ENCODE measurements around the gene FEM1B. TPM values are rescaled to one million over a fixed set of nuclear protein-coding genes. Genes with fewer than 3 reads are reported as not detected.

The FEM1B gene
- total and polyA plus RNA-seq, 3 donors from 2014 or later: 65.8 to 122 (median 86.3) TPM

DNA sequence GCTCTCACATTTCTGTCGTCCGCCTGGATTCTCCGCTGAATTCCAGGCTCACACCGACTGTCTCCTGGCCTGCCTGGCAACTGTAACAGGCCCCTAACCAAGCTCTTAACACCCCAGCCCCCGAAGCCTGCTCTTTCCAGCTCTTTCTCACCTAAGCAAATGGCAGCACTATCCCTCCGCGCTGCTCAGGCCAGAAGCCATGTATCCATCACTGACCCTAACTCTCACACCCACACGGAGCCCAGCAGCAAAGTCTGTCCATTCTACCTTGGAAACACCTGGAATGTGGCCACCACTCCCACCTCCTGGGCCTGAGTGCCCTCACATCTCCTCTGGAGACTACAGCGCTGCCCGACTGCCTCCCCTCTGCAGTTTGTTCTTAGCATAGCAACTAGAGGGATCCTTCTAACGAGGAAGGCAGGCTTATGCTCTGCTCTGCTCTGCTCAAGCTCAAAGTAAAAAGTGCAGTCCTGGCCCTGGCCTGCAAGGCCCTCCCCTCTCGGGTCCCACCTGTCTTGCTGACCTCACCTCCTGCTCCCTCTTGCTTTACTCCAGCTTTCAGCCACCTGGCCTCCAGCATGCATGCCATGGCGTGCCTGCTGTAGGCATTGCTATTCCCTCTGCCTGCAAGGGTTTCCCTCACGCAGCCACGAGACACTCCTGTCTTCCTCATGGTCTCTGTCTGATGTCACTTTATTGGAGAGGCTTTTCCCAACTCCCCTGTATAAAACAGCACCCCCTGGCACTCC, 27.2 kb downstream of the FEM1B start:
- peak; percentile 16 for DNase-seq

DNA sequence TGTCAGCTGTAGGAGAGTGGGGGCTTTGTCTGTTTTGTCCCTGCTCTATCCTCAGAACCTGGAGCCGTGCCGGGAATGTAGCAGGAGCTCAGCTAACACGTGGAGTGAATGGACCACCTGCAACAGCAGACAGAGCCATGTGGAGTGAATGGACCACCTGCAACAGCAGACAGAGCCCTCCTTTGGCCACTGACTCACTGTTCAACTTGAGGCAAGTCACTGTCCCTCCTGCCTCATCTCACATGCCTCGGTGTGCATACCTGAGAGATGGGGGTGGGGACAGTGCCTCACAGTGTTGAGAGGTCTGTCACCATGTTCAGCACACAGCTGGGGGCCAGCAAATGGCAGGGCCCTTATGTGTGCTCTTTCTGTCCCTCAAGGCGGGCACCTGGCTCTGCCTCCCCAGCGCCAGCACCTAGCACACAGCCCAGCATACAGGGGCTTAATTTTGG, 27.9 kb downstream of the FEM1B start:
- Histone ChIP-seq H3K27me3 (no peaks in the 10 kb centered on the region), H3K9me3 (no peaks in the 10 kb centered on the region), H3K36me3 (ENCODE audit: low read depth, missing control alignments) (no peaks in the 10 kb centered on the region), H3K4me1 (peaks cover 3% of the 10 kb centered on the region), H3K4me3 (no peak overlapping the region), H3K27ac (no peak overlapping the region)
- no peak for TF ChIP-seq POLR2A (IDR thresholded peaks at IDR 0.05)
- TF ChIP-seq, protein P1, sequence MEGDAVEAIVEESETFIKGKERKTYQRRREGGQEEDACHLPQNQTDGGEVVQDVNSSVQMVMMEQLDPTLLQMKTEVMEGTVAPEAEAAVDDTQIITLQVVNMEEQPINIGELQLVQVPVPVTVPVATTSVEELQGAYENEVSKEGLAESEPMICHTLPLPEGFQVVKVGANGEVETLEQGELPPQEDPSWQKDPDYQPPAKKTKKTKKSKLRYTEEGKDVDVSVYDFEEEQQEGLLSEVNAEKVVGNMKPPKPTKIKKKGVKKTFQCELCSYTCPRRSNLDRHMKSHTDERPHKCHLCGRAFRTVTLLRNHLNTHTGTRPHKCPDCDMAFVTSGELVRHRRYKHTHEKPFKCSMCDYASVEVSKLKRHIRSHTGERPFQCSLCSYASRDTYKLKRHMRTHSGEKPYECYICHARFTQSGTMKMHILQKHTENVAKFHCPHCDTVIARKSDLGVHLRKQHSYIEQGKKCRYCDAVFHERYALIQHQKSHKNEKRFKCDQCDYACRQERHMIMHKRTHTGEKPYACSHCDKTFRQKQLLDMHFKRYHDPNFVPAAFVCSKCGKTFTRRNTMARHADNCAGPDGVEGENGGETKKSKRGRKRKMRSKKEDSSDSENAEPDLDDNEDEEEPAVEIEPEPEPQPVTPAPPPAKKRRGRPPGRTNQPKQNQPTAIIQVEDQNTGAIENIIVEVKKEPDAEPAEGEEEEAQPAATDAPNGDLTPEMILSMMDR (IDR thresholded peaks at IDR 0.05): no peak
- peak; percentile 8 for DNase-seq
- intact Hi-C loops (cut with DNase I; ENCODE audit: low total_unique reads): no loop called here
- WGBS, 2 donors: 65 to 85% methylated on average over 5 to 6 of the region's 6 CpGs

More for the DNA sequence above, 27.2 kb downstream of the FEM1B start:
- no peak overlapping the region for H3K27ac ChIP-seq
- intact Hi-C loops (cut with DNase I; ENCODE audit: low total_unique reads): no loop called here
- TF ChIP-seq POLR2A (IDR thresholded peaks at IDR 0.05): no peak
- TF ChIP-seq, protein P1 (IDR thresholded peaks at IDR 0.05): no peak
- no peak overlapping the region for H3K4me3 ChIP-seq
- 90% methylated on average over 15 of the region's 15 CpGs for WGBS, 2 donors
- H3K9me3 ChIP-seq: no peaks in the 10 kb centered on the region
- no peaks in the 10 kb centered on the region for H3K36me3 ChIP-seq (ENCODE audit: low read depth, missing control alignments)
- H3K4me1 ChIP-seq: peaks cover 3% of the 10 kb centered on the region
- no peaks in the 10 kb centered on the region for H3K27me3 ChIP-seq

DNA sequence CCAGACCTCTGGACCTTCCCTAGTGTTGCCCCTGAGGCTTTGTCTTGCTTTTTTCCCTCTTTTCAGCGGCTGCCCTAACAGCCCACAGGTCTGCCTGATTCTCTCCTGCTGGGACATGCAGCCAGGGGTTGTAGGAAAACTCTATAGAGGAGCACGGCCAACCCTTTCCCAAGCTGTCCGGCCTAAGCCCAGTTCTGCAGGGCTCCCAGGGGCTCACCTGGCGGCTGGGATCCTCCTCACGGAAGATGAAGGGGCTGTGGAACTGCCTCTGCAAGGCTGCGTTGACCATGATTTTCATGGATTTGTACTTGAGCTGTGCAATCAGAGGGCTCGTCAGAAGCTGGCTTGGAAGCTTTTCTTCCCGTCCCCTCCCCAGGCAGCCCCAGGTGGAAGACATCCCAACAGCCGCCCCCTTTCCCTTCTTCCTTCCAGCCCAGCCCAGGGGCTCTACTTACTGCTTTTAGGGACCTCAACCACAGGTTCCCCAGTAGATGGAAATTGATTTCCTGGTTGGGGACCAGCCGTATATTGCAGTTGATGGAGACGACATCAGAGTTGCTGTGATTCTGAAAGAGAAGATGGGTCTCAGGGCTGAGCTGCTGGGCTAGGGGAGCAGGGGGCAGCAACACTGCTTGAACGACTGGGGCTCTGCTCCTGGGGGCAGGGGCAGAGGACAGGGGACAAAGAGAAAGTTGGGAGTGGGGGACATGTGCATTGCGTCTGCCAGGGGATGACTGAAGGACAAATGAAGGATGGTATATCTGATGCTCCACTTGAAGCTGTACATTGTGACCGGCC, 29.8 kb downstream of the FEM1B start:
- no peak overlapping the region for H3K27ac ChIP-seq
- peaks cover 11% of the 10 kb centered on the region for H3K4me1 ChIP-seq
- 82 to 90% methylated on average over 14 of the region's 14 CpGs for WGBS, 2 donors
- no peaks in the 10 kb centered on the region for H3K36me3 ChIP-seq (ENCODE audit: low read depth, missing control alignments)
- peak; percentile 8 for DNase-seq
- no peak overlapping the region for H3K4me3 ChIP-seq
- intact Hi-C loops (cut with DNase I; ENCODE audit: low total_unique reads): no loop called here
- no peaks in the 10 kb centered on the region for H3K9me3 ChIP-seq
- TF ChIP-seq, protein P1 (IDR thresholded peaks at IDR 0.05): no peak
- no peak for TF ChIP-seq POLR2A (IDR thresholded peaks at IDR 0.05)
- H3K27me3 ChIP-seq: no peaks in the 10 kb centered on the region

DNA sequence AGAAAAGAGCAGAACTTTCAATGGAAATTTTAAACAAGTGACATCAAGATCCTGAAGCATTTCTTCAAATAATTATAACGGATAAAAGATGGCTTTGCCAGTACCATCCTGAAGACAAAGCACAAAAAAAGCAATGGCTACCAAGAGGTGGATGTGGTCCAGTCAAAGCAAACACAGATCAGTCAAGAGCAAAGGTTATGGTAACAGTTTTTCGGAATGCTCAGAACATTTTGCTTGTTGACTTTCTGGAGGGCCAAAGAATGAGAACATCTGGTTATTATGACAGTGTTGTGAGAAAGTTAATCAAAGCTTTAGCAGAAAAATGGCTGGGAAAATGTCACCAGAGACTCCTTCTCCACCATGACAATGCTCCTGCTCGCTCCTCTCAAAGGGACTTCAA, 31.5 kb downstream of the FEM1B start:
- WGBS, 2 donors: 58% methylated on average over 3 of the region's 3 CpGs
- peak; percentile 4 for DNase-seq
- intact Hi-C loops (cut with DNase I; ENCODE audit: low total_unique reads): no loop called here

More for the DNA sequence above, 31.5 kb downstream of the FEM1B start:
- TF ChIP-seq, protein P1 (IDR thresholded peaks at IDR 0.05): no peak
- no peak for TF ChIP-seq POLR2A (IDR thresholded peaks at IDR 0.05)
- Histone ChIP-seq H3K36me3 (ENCODE audit: low read depth, missing control alignments) (no peaks in the 10 kb centered on the region), H3K27ac (no peak overlapping the region), H3K9me3 (no peaks in the 10 kb centered on the region), H3K27me3 (no peaks in the 10 kb centered on the region), H3K4me1 (peaks cover 11% of the 10 kb centered on the region), H3K4me3 (no peak overlapping the region)

Measured in testis (tissue), 3 donors.